Liver (tissue), 3 donors: ENCODE measurements around the gene GADD45GIP1.

Experiments
- ATF3 ChIP-seq: IDR thresholded peaks from 2 replicates; pipeline ENCODE4 v1.6.1; 2016; ENCODE audit warnings: antibody characterized with exemption
- CTCF ChIP-seq: fragments of 150-350 bp; IDR thresholded peaks from 2 replicates; pipeline ENCODE4 v1.5.1; 2017; ENCODE audit warnings: improper control_type of control experiment, low read depth, low read length; ENCODE audit not compliant: missing input control
- FOXA1 ChIP-seq: IDR thresholded peaks from 2 replicates; pipeline ENCODE4 v1.6.1; 2016; ENCODE audit warnings: antibody characterized with exemption
- MAX ChIP-seq: IDR thresholded peaks from 2 replicates; pipeline ENCODE4 v1.6.1; 2016; ENCODE audit warnings: antibody characterized with exemption
- NR2F2 ChIP-seq: IDR thresholded peaks from 2 replicates; pipeline ENCODE4 v1.6.1; 2016; ENCODE audit warnings: antibody characterized with exemption
- RAD21 ChIP-seq, 2 donors: IDR thresholded peaks; 2 replicates each; pipeline ENCODE4 v1.6.1; 2016; ENCODE audit warnings: antibody characterized with exemption in 2 of 2, mild to moderate bottlenecking in 2 of 2
- REST ChIP-seq: IDR thresholded peaks from 2 replicates; pipeline ENCODE4 v1.6.1; 2016; ENCODE audit warnings: antibody characterized with exemption, mild to moderate bottlenecking
- RXRA ChIP-seq, 2 donors: IDR thresholded peaks; 2 replicates each; pipeline ENCODE4 v1.6.1; 2017 to 2018; ENCODE audit warnings: antibody characterized with exemption in 2 of 2, mild to moderate bottlenecking in 1 of 2
- TAF1 ChIP-seq: conservative IDR thresholded peaks from 2 replicates; pipeline ENCODE4 v1.6.1; 2016; ENCODE audit warnings: antibody characterized with exemption, mild to moderate bottlenecking
- YY1 ChIP-seq: IDR thresholded peaks from 2 replicates; pipeline ENCODE4 v1.6.1; 2016; ENCODE audit warnings: antibody characterized with exemption, mild to moderate bottlenecking
- donor health status: healthy.
- donor health status: healthy.

- no peak for TF ChIP-seq CTCF
- no peak for TF ChIP-seq ATF3
- no peak for TF ChIP-seq RAD21 (IDR thresholded peaks at IDR 0.05)
- TF ChIP-seq YY1: no peak
- TF ChIP-seq TAF1: no peak
- no peak for TF ChIP-seq MAX
- no peak for TF ChIP-seq REST
- TF ChIP-seq NR2F2: no peak
- TF ChIP-seq RXRA (IDR thresholded peaks at IDR 0.05): no peak
- no peak for TF ChIP-seq FOXA1
Observed at GRCh38 chr19:13004273-13004672, 47.2 kb upstream of the GADD45GIP1 start.
